SW 1271 (cell line): Measurements from ENCODE around the gene CLDN6.

ENCODE experiments used
- DNase-seq, 2 experiments: peaks; one replicate each; lab custom pipeline; 2025; lab: John Stamatoyannopoulos, UW

Gene CLDN6

GRCh38 chr16:3027983-3028715 is 10.2 kb upstream of the CLDN6 start:
- DNase-seq, result no peak

DNA sequence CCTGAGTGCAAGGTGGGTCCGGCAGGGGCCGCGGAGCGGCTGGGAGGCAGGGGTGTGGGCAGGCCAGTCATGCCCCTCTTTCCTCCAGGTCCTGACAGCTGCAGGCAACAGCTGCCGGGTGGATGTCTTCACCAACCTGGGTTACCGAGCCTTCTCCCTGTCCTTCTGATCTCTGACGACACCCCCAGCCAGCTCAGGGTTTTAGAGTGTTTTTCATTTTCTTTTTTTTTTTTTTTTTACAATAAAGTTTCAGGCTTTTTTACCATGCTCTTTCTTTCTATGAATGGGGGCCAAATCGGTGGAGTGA is 9.5 kb upstream of the CLDN6 start:
- no peak for DNase-seq

DNA sequence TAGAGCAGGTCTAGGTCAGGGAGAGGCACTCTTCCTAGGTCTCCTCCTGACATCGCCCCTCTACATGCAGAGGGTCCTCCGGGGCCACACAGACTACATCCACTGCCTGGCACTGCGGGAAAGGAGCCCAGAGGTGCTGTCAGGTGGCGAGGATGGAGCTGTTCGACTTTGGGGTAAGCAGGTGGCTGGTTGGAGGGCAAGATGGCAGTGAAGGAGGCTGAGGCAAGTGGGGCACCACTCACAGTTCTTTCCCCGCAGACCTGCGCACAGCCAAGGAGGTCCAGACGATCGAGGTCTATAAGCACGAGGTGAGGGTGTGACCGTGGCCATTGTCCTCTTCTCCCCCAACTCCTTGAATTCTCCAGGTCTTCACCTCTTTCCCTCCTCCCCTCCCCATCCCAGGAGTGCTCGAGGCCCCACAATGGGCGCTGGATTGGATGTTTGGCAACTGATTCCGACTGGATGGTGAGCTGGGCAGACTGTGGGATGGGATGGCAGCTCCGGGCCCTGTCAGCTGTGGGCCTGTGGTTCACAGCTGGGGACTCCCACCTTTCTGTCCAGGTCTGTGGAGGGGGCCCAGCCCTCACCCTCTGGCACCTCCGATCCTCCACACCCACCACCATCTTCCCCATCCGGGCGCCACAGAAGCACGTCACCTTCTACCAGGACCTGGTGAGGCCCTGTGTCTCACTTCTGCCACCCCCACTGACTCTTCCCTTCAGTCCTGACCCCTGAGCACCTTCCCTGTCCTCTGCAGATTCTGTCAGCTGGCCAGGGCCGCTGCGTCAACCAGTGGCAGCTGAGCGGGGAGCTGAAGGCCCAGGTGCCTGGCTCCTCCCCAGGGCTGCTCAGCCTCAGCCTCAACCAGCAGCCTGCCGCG is 8.9 kb upstream of the CLDN6 start:
- no peak for DNase-seq

GRCh38 chr16:3026003-3026378 is 8.0 kb upstream of the CLDN6 start:
- DNase-seq, result no peak

- no peak for DNase-seq
These were observed 7.3 kb upstream of the CLDN6 start for GRCh38 chr16:3025032-3026002.

DNA sequence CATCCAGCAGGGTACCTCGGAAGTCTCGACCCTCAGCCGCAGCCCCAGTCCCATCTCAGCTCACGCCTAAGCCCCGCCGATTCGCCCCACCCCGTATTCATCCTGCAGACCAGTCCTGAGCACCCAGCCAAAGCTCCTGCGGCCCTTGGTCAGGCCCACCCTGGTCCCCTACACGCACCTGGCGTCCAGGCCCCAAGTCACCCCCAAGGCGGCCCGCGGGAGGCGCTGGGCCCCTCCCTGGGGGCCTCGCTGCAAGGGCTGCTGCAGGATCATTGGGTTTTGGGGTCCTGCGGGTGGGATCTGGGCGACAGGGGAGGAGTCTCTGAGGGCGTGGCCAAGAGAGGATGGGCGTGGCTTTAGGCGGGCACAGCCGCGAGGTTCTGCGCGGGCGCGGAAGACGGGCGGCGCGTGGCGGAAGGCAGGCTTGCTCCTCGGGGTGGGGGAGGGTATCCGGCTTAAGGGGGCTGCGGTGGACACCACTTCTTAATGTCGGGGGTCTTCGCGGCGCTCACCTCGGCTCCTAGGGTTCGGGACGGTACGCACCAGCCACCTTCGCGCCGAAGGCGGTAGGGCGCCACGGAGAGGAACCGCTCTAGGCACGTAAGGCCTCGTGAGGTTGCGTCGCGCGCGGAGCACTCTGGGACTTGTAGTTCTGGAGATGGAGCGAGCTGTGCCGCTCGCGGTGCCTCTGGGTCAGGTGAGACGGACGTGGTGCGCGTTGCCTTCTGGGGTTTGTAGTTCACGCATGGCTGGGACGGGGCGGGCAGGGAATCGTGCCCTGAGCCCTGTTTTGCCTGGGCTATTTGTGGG is 5.9 kb upstream of the CLDN6 start, which contains the start of the genes HCFC1R1 and THOC6:
HCFC1R1 (minus strand) TSS at position 274 of the 810 bp plus-strand sequence; CDS start at position 273, 1 bp downstream.
THOC6 (plus strand) TSS at position 367 of the 810 bp plus-strand sequence; CDS start at position 659, 292 bp downstream.
- peak; percentile 81 to 89 for DNase-seq

DNA sequence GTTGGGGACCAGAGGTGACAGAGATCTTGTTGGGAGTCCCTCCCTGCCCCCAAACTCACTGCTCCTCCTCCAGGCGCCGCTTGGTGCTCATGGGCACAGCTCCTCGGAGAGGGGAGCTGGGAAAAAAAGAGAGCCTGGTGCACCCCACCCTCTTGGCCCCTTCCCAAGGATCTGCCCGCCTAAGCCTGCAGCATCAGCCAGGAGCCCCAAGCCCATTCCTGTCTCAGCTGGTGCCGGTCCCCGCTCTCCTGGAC is 5.4 kb upstream of the CLDN6 start:
- peak; percentile 76 to 84 for DNase-seq

GRCh38 chr16:3022684-3023414 is 4.9 kb upstream of the CLDN6 start:
- peak in 1 of 2 experiments; percentile 46 for DNase-seq

- peak; percentile 46 to 70 for DNase-seq
These were observed 4.3 kb upstream of the CLDN6 start for GRCh38 chr16:3022208-3022683.

DNA sequence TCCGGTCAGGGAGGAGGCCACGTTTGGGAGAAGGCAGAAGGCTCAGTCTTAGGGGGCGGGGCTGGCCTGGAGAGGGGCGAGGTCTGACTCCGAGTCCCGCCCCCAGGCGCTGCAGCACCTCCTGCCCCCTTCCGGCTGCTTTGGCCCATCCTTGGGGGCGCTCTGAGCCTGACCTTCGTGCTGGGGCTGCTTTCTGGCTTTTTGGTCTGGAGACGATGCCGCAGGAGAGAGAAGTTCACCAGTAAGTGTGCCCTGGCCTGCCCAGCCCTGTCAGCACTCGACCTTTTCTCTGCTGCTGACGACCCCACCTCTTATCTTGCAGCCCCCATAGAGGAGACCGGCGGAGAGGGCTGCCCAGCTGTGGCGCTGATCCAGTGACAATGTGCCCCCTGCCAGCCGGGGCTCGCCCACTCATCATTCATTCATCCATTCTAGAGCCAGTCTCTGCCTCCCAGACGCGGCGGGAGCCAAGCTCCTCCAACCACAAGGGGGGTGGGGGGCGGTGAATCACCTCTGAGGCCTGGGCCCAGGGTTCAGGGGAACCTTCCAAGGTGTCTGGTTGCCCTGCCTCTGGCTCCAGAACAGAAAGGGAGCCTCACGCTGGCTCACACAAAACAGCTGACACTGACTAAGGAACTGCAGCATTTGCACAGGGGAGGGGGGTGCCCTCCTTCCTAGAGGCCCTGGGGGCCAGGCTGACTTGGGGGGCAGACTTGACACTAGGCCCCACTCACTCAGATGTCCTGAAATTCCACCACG is 3.6 kb upstream of the CLDN6 start:
- peak; percentile 65 to 76 for DNase-seq

- DNase-seq, result peak; percentile 68 to 77
These were observed 2.8 kb upstream of the CLDN6 start for GRCh38 chr16:3020604-3021448.

DNA sequence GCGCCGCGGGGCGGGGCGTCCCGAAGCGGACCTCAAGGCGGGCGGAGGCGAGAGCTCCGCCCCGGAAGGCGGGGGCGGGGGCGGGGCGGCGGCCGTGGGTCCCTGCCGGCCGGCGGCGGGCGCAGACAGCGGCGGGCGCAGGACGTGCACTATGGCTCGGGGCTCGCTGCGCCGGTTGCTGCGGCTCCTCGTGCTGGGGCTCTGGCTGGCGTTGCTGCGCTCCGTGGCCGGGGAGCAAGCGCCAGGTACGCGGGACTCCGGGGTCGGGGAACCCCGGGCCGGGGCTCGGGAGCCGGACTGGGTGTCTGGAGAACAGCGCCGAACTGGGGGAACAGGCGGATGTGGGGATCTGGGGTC is 2.2 kb upstream of the CLDN6 start, which contains the start of gene TNFRSF12A:
TNFRSF12A (plus strand) TSS at position 122 of the 357 bp plus-strand sequence; CDS start at position 152, 30 bp downstream.
- peak in 1 of 2 experiments; percentile 45 for DNase-seq

- no peak for DNase-seq
These were observed 1.7 kb upstream of the CLDN6 start for GRCh38 chr16:3019594-3020246.

DNA sequence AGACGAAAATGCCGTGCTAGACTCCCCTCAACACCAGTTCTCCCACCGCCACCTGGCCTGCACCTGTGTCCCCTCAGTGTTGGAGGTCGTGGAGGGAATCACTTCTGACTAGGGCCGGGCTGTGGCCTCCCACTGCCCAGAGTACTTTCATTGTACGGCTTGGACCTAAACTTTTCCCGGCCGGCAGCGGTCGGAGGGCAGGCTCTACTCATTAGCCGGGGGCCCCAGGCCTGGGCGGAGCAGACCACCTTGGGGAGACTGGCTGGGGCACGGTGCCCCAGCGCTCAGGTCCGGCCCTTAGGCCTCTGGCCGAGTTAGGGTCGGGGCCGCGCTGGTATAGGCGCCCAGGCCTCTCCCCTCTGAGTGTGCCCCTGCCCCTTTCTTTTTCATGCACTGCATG is 639 bp downstream of the CLDN6 start:
- no peak for DNase-seq

GRCh38 chr16:3015865-3016521 is 2.0 kb downstream of the CLDN6 start:
- DNase-seq, result no peak

DNA sequence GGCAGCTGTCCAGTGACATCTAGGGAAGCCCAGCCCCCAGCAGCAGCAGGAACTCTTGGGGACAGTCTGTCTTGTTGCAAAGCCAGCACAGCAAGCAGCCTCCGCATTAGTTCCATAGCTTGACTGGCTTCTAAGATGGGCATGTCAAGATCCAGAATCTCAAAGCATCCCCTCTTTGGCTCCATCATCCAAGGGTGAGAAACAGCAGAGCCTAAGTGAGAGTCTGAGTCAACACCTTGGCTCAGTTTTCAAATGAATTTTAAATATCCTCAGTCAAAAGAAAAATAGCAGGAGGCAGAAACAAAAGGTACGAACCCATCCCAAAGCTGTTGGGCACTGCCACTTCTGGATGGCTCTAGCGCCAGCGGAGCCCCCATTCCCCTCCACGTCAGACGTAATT is 3.0 kb downstream of the CLDN6 start:
- no peak for DNase-seq

DNA sequence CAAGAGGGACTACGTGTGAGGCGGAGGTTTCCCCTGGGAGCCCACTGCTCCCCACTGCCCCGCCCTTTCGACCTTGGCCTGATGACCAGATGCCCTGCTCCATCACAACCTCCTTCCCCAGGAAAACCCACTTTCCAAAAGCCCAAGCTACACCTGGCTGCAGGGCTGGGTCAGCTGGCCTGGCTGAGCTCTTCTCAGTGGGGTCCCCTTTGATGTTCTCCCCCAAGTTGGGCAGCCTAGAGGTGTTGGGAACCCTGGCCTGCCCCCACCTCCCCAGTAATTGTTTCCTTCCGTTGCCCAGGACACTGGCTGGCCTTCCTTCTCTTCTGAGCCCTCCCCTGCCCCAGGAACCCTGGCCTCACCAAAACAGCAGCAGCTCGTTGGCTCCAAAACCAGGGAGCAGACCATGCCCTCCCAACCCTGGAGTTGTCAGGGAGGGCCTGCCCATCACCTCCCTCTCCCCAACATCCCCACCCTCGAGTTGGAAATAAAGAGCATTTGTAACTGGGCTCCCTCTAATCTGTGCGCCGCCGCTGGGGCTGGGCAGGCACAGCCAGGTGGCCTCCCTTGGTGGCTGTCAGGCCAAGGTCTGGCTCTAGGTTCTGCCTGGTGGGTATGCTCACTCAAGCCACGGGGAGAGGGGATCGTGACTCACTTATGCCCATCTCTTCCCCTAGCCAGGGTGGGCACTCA is 3.8 kb downstream of the CLDN6 start:
- DNase-seq, result no peak
